GM13976 (cell line): ENCODE measurements around the gene AMZ1.
A peak's percentile ranks its signal among the peaks of the same experiment; 100 is the strongest.

Experiments
- DNase-seq: peaks from one replicate; pipeline ENCODE4 v3.0.0; 2012; ENCODE audit warnings: low spot score
- in situ Hi-C: fragments of 300-500 bp; cut with MboI; formaldehyde crosslinking; loops from one replicate; pipeline ENCODE4 v1.12.0; 2022; ENCODE audit warnings: low sequenced_read_pairs, mixed read lengths, inconsistent platforms; ENCODE audit not compliant: unreplicated experiment
- TF ChIP-seq, protein P1 (sequence below): IDR thresholded peaks from 2 replicates; pipeline ENCODE4 v1.5.1; 2012; ENCODE audit warnings: borderline replicate concordance, mild to moderate bottlenecking; ENCODE audit not compliant: insufficient read depth; ENCODE audit errors: extremely low read depth, missing control alignments, control extremely low read depth

Gene AMZ1

DNA sequence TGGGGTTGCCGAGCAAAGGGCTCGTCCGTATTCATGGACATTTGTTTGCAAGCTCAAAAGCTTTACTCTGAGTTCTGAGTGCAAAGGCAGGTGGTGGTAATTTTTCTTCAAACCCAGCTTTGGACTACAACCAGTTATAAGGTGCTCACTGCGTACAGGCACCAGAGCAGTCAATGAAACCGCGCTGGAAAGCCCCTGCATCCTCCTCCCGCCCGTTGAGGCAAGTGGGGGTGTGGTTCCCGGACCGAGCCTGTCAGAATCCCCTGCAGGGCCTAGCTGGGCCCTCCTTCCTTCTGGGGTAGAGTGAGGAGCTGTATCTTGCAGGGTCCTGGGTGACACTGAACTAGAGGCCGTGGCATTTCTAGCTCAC is 22.3 kb downstream of the AMZ1 start:
- peak; percentile 83 for DNase-seq
- TF ChIP-seq, protein P1, sequence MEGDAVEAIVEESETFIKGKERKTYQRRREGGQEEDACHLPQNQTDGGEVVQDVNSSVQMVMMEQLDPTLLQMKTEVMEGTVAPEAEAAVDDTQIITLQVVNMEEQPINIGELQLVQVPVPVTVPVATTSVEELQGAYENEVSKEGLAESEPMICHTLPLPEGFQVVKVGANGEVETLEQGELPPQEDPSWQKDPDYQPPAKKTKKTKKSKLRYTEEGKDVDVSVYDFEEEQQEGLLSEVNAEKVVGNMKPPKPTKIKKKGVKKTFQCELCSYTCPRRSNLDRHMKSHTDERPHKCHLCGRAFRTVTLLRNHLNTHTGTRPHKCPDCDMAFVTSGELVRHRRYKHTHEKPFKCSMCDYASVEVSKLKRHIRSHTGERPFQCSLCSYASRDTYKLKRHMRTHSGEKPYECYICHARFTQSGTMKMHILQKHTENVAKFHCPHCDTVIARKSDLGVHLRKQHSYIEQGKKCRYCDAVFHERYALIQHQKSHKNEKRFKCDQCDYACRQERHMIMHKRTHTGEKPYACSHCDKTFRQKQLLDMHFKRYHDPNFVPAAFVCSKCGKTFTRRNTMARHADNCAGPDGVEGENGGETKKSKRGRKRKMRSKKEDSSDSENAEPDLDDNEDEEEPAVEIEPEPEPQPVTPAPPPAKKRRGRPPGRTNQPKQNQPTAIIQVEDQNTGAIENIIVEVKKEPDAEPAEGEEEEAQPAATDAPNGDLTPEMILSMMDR: no peak
- in situ Hi-C loops: no loop called here

DNA sequence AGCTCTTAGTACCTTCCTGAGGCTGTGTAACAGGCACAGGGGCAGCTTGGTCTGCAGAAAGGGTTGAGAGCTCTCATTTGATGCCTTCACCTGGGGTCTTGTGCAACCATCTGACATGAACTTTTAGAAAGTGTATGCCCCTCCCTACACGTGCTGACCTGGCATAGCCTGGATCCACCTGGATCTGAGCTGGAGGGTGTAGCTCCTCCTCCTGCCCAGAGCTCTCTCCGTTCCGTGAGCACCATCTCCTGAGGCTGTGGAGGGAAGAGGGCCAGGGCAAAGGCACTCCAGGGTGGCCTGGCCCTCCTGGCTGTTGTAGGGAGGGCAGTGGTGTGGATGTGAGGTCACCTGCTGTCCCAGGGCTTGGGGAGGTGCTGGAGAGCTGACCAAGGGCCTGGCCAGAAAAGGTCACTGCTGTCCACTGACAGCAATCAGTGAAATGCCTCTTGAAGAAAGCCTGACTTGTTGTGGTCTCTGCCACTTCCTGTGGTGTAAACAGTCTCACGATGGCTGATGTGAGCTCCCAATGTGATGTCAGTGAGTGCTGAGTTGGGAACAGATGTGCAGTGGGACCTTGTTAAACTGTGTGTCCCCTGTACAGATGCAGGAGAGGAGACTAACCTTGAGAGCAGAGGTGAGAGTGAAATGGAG is 23.0 kb downstream of the AMZ1 start:
- TF ChIP-seq, protein P1: no peak
- peak; percentile 64 for DNase-seq
- in situ Hi-C loops: no loop called here

DNA sequence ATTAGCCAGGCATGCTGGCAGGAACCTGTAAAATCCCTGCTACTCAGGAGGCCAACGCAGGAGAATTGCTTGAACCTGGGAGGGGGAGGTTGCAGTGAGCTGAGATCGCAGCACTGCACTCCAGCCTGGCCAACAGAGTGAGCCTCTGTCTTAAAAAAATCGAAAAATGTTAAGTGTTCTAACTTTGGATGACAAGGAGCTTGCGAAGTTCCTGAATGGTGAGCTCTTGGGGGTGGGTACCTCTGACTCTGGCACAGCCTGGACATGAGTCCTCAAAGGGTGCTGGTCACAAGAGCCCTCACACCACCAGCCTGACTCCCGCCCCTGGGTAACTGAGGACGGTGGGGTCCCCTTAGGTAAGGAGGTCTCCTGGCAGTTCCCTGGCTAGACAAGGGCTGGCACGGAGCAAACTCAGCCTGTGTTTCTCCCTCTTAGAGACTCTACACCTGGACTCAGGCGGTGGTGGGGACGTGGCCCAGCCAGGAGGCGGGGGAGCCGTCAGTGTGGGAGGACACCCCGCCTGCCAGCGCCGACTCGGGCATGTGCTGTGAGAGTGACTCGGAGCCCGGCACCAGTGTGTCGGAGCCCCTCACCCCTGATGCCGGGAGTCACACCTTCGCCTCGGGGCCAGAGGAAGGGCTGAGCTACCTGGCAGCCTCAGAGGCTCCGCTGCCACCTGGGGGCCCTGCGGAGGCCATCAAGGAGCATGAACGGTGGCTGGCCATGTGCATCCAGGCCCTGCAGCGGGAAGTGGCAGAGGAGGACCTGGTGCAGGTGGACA is 24.1 kb downstream of the AMZ1 start:
- no peak for DNase-seq
- in situ Hi-C loops: no loop called here
- TF ChIP-seq, protein P1: no peak

DNA sequence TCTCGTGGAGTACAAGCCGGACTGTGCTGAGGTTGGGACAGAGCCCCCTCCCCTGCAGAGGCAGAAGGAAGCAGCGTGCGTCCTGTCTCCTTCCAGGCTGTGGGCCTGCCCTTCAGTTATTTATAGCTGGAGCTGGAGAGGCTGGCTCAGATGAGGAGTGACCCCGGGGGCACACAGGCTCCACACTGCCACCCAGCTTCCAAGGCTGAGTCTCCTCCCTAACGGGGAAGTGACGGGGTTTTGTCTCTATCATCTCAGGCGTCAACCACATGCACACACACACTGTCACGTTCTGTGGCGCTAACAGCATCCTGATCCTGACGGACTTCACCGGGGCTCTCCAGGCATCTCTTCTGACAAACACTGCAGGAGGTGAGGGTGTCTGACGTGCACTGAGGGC is 25.4 kb downstream of the AMZ1 start:
- no peak for DNase-seq
- TF ChIP-seq, protein P1: no peak
- in situ Hi-C loops: no loop called here

DNA sequence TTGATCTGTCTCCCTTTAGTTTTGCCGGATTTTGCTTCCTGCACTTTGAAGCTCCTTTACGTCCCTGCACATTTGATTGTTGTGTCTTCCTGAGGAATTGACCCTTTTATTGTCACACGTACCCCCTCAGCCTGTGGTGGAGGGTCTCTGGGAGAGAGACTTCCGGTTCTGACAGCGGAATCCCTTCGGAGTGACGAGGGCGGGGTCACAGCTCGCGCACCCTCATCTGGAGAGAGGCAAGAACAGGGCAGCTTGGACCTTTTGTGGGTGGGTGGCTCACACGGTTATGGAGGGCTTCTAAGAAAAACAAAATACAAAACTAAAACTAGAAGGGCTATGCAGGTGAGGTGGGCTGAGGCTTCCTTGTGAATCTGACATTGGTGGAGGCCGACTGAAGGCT is 26.0 kb downstream of the AMZ1 start:
- TF ChIP-seq, protein P1: no peak
- in situ Hi-C loops: no loop called here
- DNase-seq: no peak

DNA sequence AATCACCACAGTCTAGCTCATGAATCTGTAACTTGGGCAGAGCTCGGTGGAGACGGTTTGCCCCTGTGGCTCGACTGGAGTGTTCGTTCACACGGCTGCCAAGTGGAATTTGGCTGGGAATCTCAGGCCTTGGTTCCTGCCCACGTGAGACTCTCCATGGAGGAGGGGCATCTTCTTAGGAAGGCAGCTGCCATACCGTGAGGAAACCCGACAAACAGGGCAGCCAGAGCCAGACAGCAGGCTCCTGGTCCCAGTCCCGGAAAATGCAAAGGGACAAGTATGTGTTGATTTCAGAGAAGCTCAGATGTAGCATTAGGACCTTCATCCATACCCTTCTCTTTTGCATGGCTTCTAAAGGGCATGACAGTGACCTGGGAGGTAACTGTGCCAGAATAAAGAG is 26.6 kb downstream of the AMZ1 start:
- in situ Hi-C loops: no loop called here
- TF ChIP-seq, protein P1: no peak
- DNase-seq: no peak
